ENCODE measurements around the gene ADA.
"Not testable (repeated sequence)": the region's sequence is repeated elsewhere in the genome, so short reads cannot be mapped to it uniquely, and the experiment has no call there.

ADA gene

GRCh38 chr20:44600301-44600700 is 51.2 kb downstream of the ADA start:
- Histone ChIP-seq H3K4me1 (ENCODE audit: insufficient read depth, low read length) (peaks cover 19% of the 10 kb centered on the region; the same call in 1 of the 2 replicates), H3K9me3 (ENCODE audit: control insufficient read depth, insufficient read depth, low read length) (no peaks in the 10 kb centered on the region), H3K36me3 (ENCODE audit: insufficient read depth, low read length) (no peaks in the 10 kb centered on the region; the same call in 1 of the 2 replicates), H3K9ac (ENCODE audit: low read depth, low read length) (no peak overlapping the region)

- no peak overlapping the region for H3K9ac ChIP-seq (ENCODE audit: low read depth, low read length)
- H3K4me1 ChIP-seq (ENCODE audit: insufficient read depth, low read length), result peaks cover 19% of the 10 kb centered on the region; the same call in 1 of the 2 replicates
- no peaks in the 10 kb centered on the region; the same call in 1 of the 2 replicates for H3K36me3 ChIP-seq (ENCODE audit: insufficient read depth, low read length)
- no peaks in the 10 kb centered on the region for H3K9me3 ChIP-seq (ENCODE audit: control insufficient read depth, insufficient read depth, low read length)
Observed at GRCh38 chr20:44599715-44600114, 51.8 kb downstream of the ADA start.

- Histone ChIP-seq H3K4me1 (ENCODE audit: insufficient read depth, low read length) (peaks cover 19% of the 10 kb centered on the region; the same call in 1 of the 2 replicates), H3K36me3 (ENCODE audit: insufficient read depth, low read length) (no peaks in the 10 kb centered on the region; the same call in 1 of the 2 replicates), H3K9ac (ENCODE audit: low read depth, low read length) (no peak overlapping the region), H3K9me3 (ENCODE audit: control insufficient read depth, insufficient read depth, low read length) (no peaks in the 10 kb centered on the region)
Observed at GRCh38 chr20:44598423-44599305, 52.8 kb downstream of the ADA start.

GRCh38 chr20:44597930-44598329 is 53.6 kb downstream of the ADA start:
- no peaks in the 10 kb centered on the region for H3K9me3 ChIP-seq (ENCODE audit: control insufficient read depth, insufficient read depth, low read length)
- H3K9ac ChIP-seq (ENCODE audit: low read depth, low read length), result no peak overlapping the region
- peaks cover 19% of the 10 kb centered on the region; the same call in 1 of the 2 replicates for H3K4me1 ChIP-seq (ENCODE audit: insufficient read depth, low read length)
- no peaks in the 10 kb centered on the region; the same call in 1 of the 2 replicates for H3K36me3 ChIP-seq (ENCODE audit: insufficient read depth, low read length)

- H3K9ac ChIP-seq (ENCODE audit: low read depth, low read length), result no peak overlapping the region
- H3K36me3 ChIP-seq (ENCODE audit: insufficient read depth, low read length), result peaks cover 3% of the 10 kb centered on the region; the same call in 1 of the 2 replicates
- no peaks in the 10 kb centered on the region for H3K9me3 ChIP-seq (ENCODE audit: control insufficient read depth, insufficient read depth, low read length)
- H3K4me1 ChIP-seq (ENCODE audit: insufficient read depth, low read length), result peaks cover 19% of the 10 kb centered on the region; the same call in 1 of the 2 replicates
Observed at GRCh38 chr20:44597516-44597915, 54.0 kb downstream of the ADA start.

GRCh38 chr20:44596876-44597275 is 54.6 kb downstream of the ADA start:
- peaks cover 4% of the 10 kb centered on the region; the same call in 1 of the 2 replicates for H3K36me3 ChIP-seq (ENCODE audit: insufficient read depth, low read length)
- H3K9me3 ChIP-seq (ENCODE audit: control insufficient read depth, insufficient read depth, low read length), result no peaks in the 10 kb centered on the region
- peaks cover 17% of the 10 kb centered on the region; the same call in 1 of the 2 replicates for H3K4me1 ChIP-seq (ENCODE audit: insufficient read depth, low read length)
- no peak overlapping the region for H3K9ac ChIP-seq (ENCODE audit: low read depth, low read length)

- peaks cover 4% of the 10 kb centered on the region; the same call in 1 of the 2 replicates for H3K36me3 ChIP-seq (ENCODE audit: insufficient read depth, low read length)
- peaks cover 12% of the 10 kb centered on the region; the same call in 1 of the 2 replicates for H3K4me1 ChIP-seq (ENCODE audit: insufficient read depth, low read length)
- no peak overlapping the region for H3K9ac ChIP-seq (ENCODE audit: low read depth, low read length)
- H3K9me3 ChIP-seq (ENCODE audit: control insufficient read depth, insufficient read depth, low read length), result no peaks in the 10 kb centered on the region
Observed at GRCh38 chr20:44596010-44596409, 55.5 kb downstream of the ADA start.

- Histone ChIP-seq H3K9me3 (ENCODE audit: control insufficient read depth, insufficient read depth, low read length) (no peaks in the 10 kb centered on the region), H3K36me3 (ENCODE audit: insufficient read depth, low read length) (peaks cover 4% of the 10 kb centered on the region; the same call in 1 of the 2 replicates), H3K4me1 (ENCODE audit: insufficient read depth, low read length) (peaks cover 12% of the 10 kb centered on the region; the same call in 1 of the 2 replicates), H3K9ac (ENCODE audit: low read depth, low read length) (no peak overlapping the region)
Observed at GRCh38 chr20:44594730-44595129, 56.8 kb downstream of the ADA start.

GRCh38 chr20:44593751-44594150 is 57.7 kb downstream of the ADA start:
- Histone ChIP-seq H3K9ac (ENCODE audit: low read depth, low read length) (no peak overlapping the region), H3K4me1 (ENCODE audit: insufficient read depth, low read length) (peaks cover 11% of the 10 kb centered on the region; the same call in 1 of the 2 replicates), H3K36me3 (ENCODE audit: insufficient read depth, low read length) (peaks cover 4% of the 10 kb centered on the region; the same call in 1 of the 2 replicates), H3K9me3 (ENCODE audit: control insufficient read depth, insufficient read depth, low read length) (no peaks in the 10 kb centered on the region)

GRCh38 chr20:44592366-44592765 is 59.1 kb downstream of the ADA start:
- H3K4me1 ChIP-seq (ENCODE audit: insufficient read depth, low read length), result no peaks in the 10 kb centered on the region
- peaks cover 4% of the 10 kb centered on the region; the same call in 1 of the 2 replicates for H3K36me3 ChIP-seq (ENCODE audit: insufficient read depth, low read length)
- no peaks in the 10 kb centered on the region for H3K9me3 ChIP-seq (ENCODE audit: control insufficient read depth, insufficient read depth, low read length)
- no peak overlapping the region for H3K9ac ChIP-seq (ENCODE audit: low read depth, low read length)

GRCh38 chr20:44590980-44591778 is 60.3 kb downstream of the ADA start:
- Histone ChIP-seq H3K36me3 (ENCODE audit: insufficient read depth, low read length) (peaks cover 4% of the 10 kb centered on the region; the same call in 1 of the 2 replicates), H3K9ac (ENCODE audit: low read depth, low read length) (no peak overlapping the region), H3K4me1 (ENCODE audit: insufficient read depth, low read length) (peaks cover 3% of the 10 kb centered on the region; the same call in 1 of the 2 replicates), H3K9me3 (ENCODE audit: control insufficient read depth, insufficient read depth, low read length) (no peaks in the 10 kb centered on the region)

GRCh38 chr20:44589537-44589936 is 62.0 kb downstream of the ADA start:
- Histone ChIP-seq H3K36me3 (ENCODE audit: insufficient read depth, low read length) (peaks cover 4% of the 10 kb centered on the region; the same call in 1 of the 2 replicates), H3K9ac (ENCODE audit: low read depth, low read length) (no peak overlapping the region), H3K4me1 (ENCODE audit: insufficient read depth, low read length) (peaks cover 20% of the 10 kb centered on the region), H3K9me3 (ENCODE audit: control insufficient read depth, insufficient read depth, low read length) (no peaks in the 10 kb centered on the region)

GRCh38 chr20:44588321-44588720 is 63.2 kb downstream of the ADA start:
- H3K36me3 ChIP-seq (ENCODE audit: insufficient read depth, low read length); H3K9ac ChIP-seq (ENCODE audit: low read depth, low read length); H3K9me3 ChIP-seq (ENCODE audit: control insufficient read depth, insufficient read depth, low read length): not testable (repeated sequence)
- H3K4me1 ChIP-seq (ENCODE audit: insufficient read depth, low read length), result peaks cover 22% of the 10 kb centered on the region
